Pancreas (tissue), 10 donors: ENCODE measurements around the gene CASP8. TPM values are rescaled to one million over a fixed set of nuclear protein-coding genes. Genes with fewer than 3 reads are reported as not detected.

Source experiments
- ATAC-seq, 4 donors: fragments of 200-7000 bp; cut with Tn5 transposase; one replicate each; pipeline versions ENCODE4 v1.8.0 to v1.9.1; 2020; ENCODE audit warnings: mild to moderate bottlenecking in 4 of 4, moderate library complexity in 4 of 4
- DNase-seq, 6 donors: peaks; one replicate each; pipeline ENCODE4 v3.0.0-alpha.2; 2020
- FAIRE-seq: peaks from 2 replicates; lab custom pipeline; 2012; peaks lifted over from hg19 to GRCh38; lab: Jason Lieb, UNC
- H3K27ac ChIP-seq, 4 donors: fragments of 200-600 bp; sonication (generic); 1 replicate in 3 of 4; 2 replicates in 1 of 4; pipeline versions ENCODE4 v1.5.0 to v1.8.0; 2020
- H3K27me3 ChIP-seq, 4 donors: fragments of 200-600 bp; one replicate each; pipeline ENCODE4 v1.8.0; 2021
- H3K36me3 ChIP-seq, 3 donors: fragments of 200-600 bp; sonication (generic) in 1 of 3; one replicate each; pipeline versions ENCODE4 v1.5.0 to v1.8.0; 2020 to 2021
- H3K4me1 ChIP-seq, 3 donors: fragments of 200-600 bp; one replicate each; pipeline ENCODE4 v1.8.0; 2021
- H3K4me3 ChIP-seq, 4 donors: fragments of 200-600 bp; sonication (generic) in 2 of 4; one replicate each; pipeline versions ENCODE4 v1.5.0 to v1.8.0; 2020 to 2021
- H3K9me3 ChIP-seq, 4 donors: fragments of 200-600 bp; one replicate each; pipeline ENCODE4 v1.8.0; 2021
- CTCF ChIP-seq, 4 donors: fragments of 200-600 bp; sonication (generic) in 3 of 4; IDR thresholded peaks; one replicate each; pipeline versions ENCODE4 v1.5.0 to v1.8.0; 2021; ENCODE audit warnings: antibody characterized with exemption in 4 of 4
- WGBS, 2 donors: extraction: QIAGEN DNeasy Blood & Tissue Kit; methylation state at CpG; one replicate each; pipeline ENCODE4 v1.1.7; 2013; 5-methylcytosine and 5-hydroxymethylcytosine counted together
- intact Hi-C, 3 donors: fragments of 100-400 bp; cut with DNase I; formaldehyde crosslinking; loops; one replicate each; pipeline versions ENCODE4 v1.11.1 to v1.14.2; 2022
- polyA plus RNA-seq, 2 donors: library from polyadenylated mRNA; stranded (reverse); fragments of 200-250 nt; gene quantifications; one replicate each; pipeline ENCODE4 v1.2.3, GENCODE V29; 2013
- total RNA-seq, 6 donors: library from RNA; stranded (reverse); fragmentation: NEBNext Ultra II Directional in 4 of 6; extraction: Animal tissue kit (Norgen Biotek cat#: 25700) in 4 of 6; gene quantifications; one replicate each; pipeline versions ENCODE4 v1.2.1 to v1.2.4, GENCODE V29; 2021 to 2023
- donor health status: healthy with polysubstance abuse.
- donor health status: DM: no; HTN: no; CAD: no; lungs with moderate emphysema.
- donor health status: DM: no; HTN: no; CAD: no.
- donor health status: control.
- donor health status: control.
- donor health status: Bipolar disorder and iron deficiency.
- donor health status: DM: yes; HTN: yes; CAD: no.
- donor health status: DM: no; HTN: no; CAD: no.
- donor health status: DM: no; HTN: no; CAD: no.
- donor health status: DM: yes; HTN: yes; CAD: no.

The CASP8 gene
- 10 to 100 TPM in 1 of 6 donors, 1 to 10 TPM in 5; 4.8 to 13.5 (median 9.1) TPM for total RNA-seq
- polyA plus RNA-seq = 1 to 10 TPM; 4.5 to 5.7 TPM

- no peaks in the 10 kb centered on the region for H3K36me3 ChIP-seq
- no peak for TF ChIP-seq CTCF (IDR thresholded peaks at IDR 0.05)
- WGBS, 2 donors = 83 to 89% methylated on average over 10 of the region's 10 CpGs
- H3K27ac ChIP-seq = peak within 1 kb of the TSS in 1 of 4 donors; percentile 89
- no peaks in the 10 kb centered on the region for H3K27me3 ChIP-seq
- H3K4me3 ChIP-seq = peak within 1 kb of the TSS in 1 of 4 donors; percentile 18
- H3K4me1 ChIP-seq = peaks cover 0 to 4% (median 0%) of the 10 kb centered on the region in 3 donors
- intact Hi-C loops = no loop called here
- no peak for DNase-seq
- no peaks in the 10 kb centered on the region for H3K9me3 ChIP-seq
- peak in 1 of 4 donors; percentile 7 for ATAC-seq
- no peak for FAIRE-seq
Observed at GRCh38 chr2:201260302-201260800, at the start of gene CASP8. TSS of gene CASP8 (plus strand) at chr2:201260536. CDS start at chr2:201266487, 5,951 bp downstream.

GRCh38 chr2:201215963-201216362 lies 44.4 kb upstream of the CASP8 start:
- peaks cover 0 to 14% (median 0%) of the 10 kb centered on the region in 3 donors for H3K36me3 ChIP-seq
- no peaks in the 10 kb centered on the region for H3K9me3 ChIP-seq
- peaks cover 0 to 13% (median 0%) of the 10 kb centered on the region in 3 donors for H3K4me1 ChIP-seq
- FAIRE-seq (no peak), ATAC-seq (no peak), DNase-seq (no peak)
- WGBS, 2 donors = 97 to 99% methylated on average over 4 of the region's 4 CpGs
- TF ChIP-seq CTCF (IDR thresholded peaks at IDR 0.05) = no peak
- intact Hi-C loops = no loop called here
- no peaks in the 10 kb centered on the region for H3K27me3 ChIP-seq
- no peak overlapping the region for H3K27ac ChIP-seq
- H3K4me3 ChIP-seq = no peak overlapping the region

- Histone ChIP-seq H3K36me3 (peaks cover 0 to 9% (median 0%) of the 10 kb centered on the region in 3 donors), H3K27ac (no peak overlapping the region), H3K9me3 (no peaks in the 10 kb centered on the region), H3K4me1 (peaks cover 0 to 13% (median 0%) of the 10 kb centered on the region in 3 donors), H3K27me3 (no peaks in the 10 kb centered on the region), H3K4me3 (no peak overlapping the region)
- DNase-seq (no peak), FAIRE-seq (no peak), ATAC-seq (no peak)
- no peak for TF ChIP-seq CTCF (IDR thresholded peaks at IDR 0.05)
- intact Hi-C loops = no loop called here
- WGBS, 2 donors = 88% methylated on average over 1 of the region's 1 CpG
Observed at GRCh38 chr2:201216918-201217317, 43.4 kb upstream of the CASP8 start.

GRCh38 chr2:201218780-201219179 lies 41.6 kb upstream of the CASP8 start:
- Histone ChIP-seq H3K4me1 (peaks cover 0 to 13% (median 0%) of the 10 kb centered on the region in 3 donors), H3K4me3 (no peak overlapping the region), H3K27me3 (no peaks in the 10 kb centered on the region), H3K9me3 (no peaks in the 10 kb centered on the region), H3K36me3 (peaks cover 0 to 9% (median 0%) of the 10 kb centered on the region in 3 donors), H3K27ac (no peak overlapping the region)
- WGBS, 2 donors = 95 to 97% methylated on average over 6 of the region's 6 CpGs
- TF ChIP-seq CTCF (IDR thresholded peaks at IDR 0.05) = no peak
- intact Hi-C loops = no loop called here
- FAIRE-seq (no peak), ATAC-seq (no peak), DNase-seq (no peak)
